ENCODE measurements around the gene DOCK2. TPM values are rescaled to one million over a fixed set of nuclear protein-coding genes. Genes with fewer than 3 reads are reported as not detected.
"Not testable (repeated sequence)": the region's sequence is repeated elsewhere in the genome, so short reads cannot be mapped to it uniquely, and the experiment has no call there.

Gene DOCK2
- total RNA-seq, 2 experiments from 2014 or later = 248 to 270 TPM

GRCh38 chr5:169817031-169817430 is 180.0 kb downstream of the DOCK2 start:
- POLR2A ChIA-PET = no interaction called here
- peaks cover 85% of the 10 kb centered on the region for H3K36me3 Mint-ChIP-seq (ENCODE audit: low read depth)
- no peak overlapping the region for H3K27ac Mint-ChIP-seq
- no peaks in the 10 kb centered on the region for H3K27me3 Mint-ChIP-seq
- H3K4me3 Mint-ChIP-seq = no peak overlapping the region
- CTCF ChIA-PET = no interaction called here
- peaks cover 3% of the 10 kb centered on the region for H3K9me3 Mint-ChIP-seq
- DNase-seq = no peak
- no peaks in the 10 kb centered on the region for H3K4me1 Mint-ChIP-seq

DNA sequence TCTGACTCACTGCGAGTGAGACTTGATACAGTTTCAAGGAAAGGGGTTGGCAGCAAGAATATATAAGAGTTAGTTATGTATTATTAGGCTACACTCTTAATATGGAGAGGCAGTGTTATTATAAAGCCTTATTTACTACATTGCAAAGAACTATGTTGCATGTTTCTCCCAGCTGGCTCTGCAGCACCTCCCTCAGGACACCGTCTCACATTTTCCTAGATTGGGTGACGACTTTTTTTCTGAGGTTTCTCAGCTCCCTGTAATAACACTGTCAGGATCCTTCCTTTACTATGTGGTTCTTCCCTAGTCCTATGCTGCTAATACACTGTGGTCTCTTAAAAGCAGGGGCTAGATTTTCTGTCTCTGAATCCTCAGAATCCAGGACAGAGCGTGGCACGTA is 189.5 kb downstream of the DOCK2 start:
- Mint-ChIP-seq H3K9me3 (peaks cover 6% of the 10 kb centered on the region), H3K27ac (no peak overlapping the region), H3K4me3 (no peak overlapping the region), H3K4me1 (peaks cover 4% of the 10 kb centered on the region), H3K36me3 (ENCODE audit: low read depth) (peaks cover 43% of the 10 kb centered on the region), H3K27me3 (no peaks in the 10 kb centered on the region)
- no peak for DNase-seq
- CTCF ChIA-PET = no interaction called here
- POLR2A ChIA-PET = no interaction called here

- CTCF ChIA-PET = no interaction called here
- Mint-ChIP-seq H3K4me3 (no peak overlapping the region), H3K36me3 (ENCODE audit: low read depth) (peaks cover 42% of the 10 kb centered on the region), H3K4me1 (peaks cover 14% of the 10 kb centered on the region), H3K9me3 (no peaks in the 10 kb centered on the region), H3K27me3 (no peaks in the 10 kb centered on the region), H3K27ac (no peak overlapping the region)
- DNase-seq = no peak
- POLR2A ChIA-PET = no interaction called here
Measured at GRCh38 chr5:169827769-169828168, 190.7 kb downstream of the DOCK2 start.

DNA sequence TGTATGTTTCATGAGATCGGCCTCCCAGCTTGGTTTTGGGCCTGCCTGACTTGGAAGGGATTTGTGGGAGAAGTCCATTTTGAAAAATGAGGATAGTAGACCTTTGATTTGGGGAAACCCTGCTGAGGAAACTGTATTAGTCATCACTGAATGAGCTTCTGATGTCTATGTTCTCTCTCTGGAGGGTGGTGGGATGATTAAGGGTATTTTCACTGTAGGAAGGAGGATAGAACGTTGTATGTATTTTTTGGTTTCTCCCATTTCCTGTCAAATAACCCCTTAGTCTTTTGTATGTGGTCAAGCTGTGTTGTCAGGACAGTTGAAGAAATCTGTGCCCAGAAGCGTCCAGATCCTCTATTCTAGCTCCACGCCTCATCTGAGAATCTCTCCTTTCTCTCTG is 191.3 kb downstream of the DOCK2 start:
- H3K9me3 Mint-ChIP-seq = no peaks in the 10 kb centered on the region
- peaks cover 20% of the 10 kb centered on the region for H3K4me1 Mint-ChIP-seq
- peaks cover 42% of the 10 kb centered on the region for H3K36me3 Mint-ChIP-seq (ENCODE audit: low read depth)
- POLR2A ChIA-PET = no interaction called here
- DNase-seq = no peak
- CTCF ChIA-PET = no interaction called here
- H3K4me3 Mint-ChIP-seq = no peak overlapping the region
- H3K27me3 Mint-ChIP-seq = no peaks in the 10 kb centered on the region
- no peak overlapping the region for H3K27ac Mint-ChIP-seq

GRCh38 chr5:169831331-169831730 is 194.3 kb downstream of the DOCK2 start:
- no peak overlapping the region for H3K27ac Mint-ChIP-seq
- peaks cover 29% of the 10 kb centered on the region for H3K4me1 Mint-ChIP-seq
- H3K9me3 Mint-ChIP-seq = no peaks in the 10 kb centered on the region
- no peak for DNase-seq
- no peak overlapping the region for H3K4me3 Mint-ChIP-seq
- POLR2A ChIA-PET = no interaction called here
- CTCF ChIA-PET = no interaction called here
- H3K36me3 Mint-ChIP-seq (ENCODE audit: low read depth) = peaks cover 35% of the 10 kb centered on the region
- no peaks in the 10 kb centered on the region for H3K27me3 Mint-ChIP-seq

GRCh38 chr5:169832304-169832703 is 195.2 kb downstream of the DOCK2 start:
- Mint-ChIP-seq H3K27me3 (no peaks in the 10 kb centered on the region), H3K4me3 (no peak overlapping the region), H3K9me3 (no peaks in the 10 kb centered on the region), H3K27ac (peak overlapping the region; percentile 16), H3K4me1 (peaks cover 37% of the 10 kb centered on the region), H3K36me3 (ENCODE audit: low read depth) (peaks cover 33% of the 10 kb centered on the region)
- DNase-seq = no peak
- ChIA-PET CTCF (no interaction called here), POLR2A (no interaction called here)

- H3K4me1 Mint-ChIP-seq = peaks cover 42% of the 10 kb centered on the region
- ChIA-PET POLR2A (no interaction called here), CTCF (no interaction called here)
- no peaks in the 10 kb centered on the region for H3K9me3 Mint-ChIP-seq
- DNase-seq = no peak
- H3K27ac Mint-ChIP-seq = peak overlapping the region; percentile 50
- H3K27me3 Mint-ChIP-seq = no peaks in the 10 kb centered on the region
- H3K4me3 Mint-ChIP-seq = no peak overlapping the region
- H3K36me3 Mint-ChIP-seq (ENCODE audit: low read depth) = peaks cover 34% of the 10 kb centered on the region
Measured at GRCh38 chr5:169832845-169833244, 195.8 kb downstream of the DOCK2 start.

- H3K9me3 Mint-ChIP-seq, POLR2A ChIA-PET, H3K4me3 Mint-ChIP-seq, H3K27me3 Mint-ChIP-seq, CTCF ChIA-PET: not testable (repeated sequence)
- Mint-ChIP-seq H3K4me1 (peaks cover 50% of the 10 kb centered on the region), H3K27ac (peak overlapping the region; percentile 50), H3K36me3 (ENCODE audit: low read depth) (peaks cover 41% of the 10 kb centered on the region)
- DNase-seq = peak; percentile 17
Measured at GRCh38 chr5:169833681-169834292, 196.7 kb downstream of the DOCK2 start.

- not testable (repeated sequence) for DNase-seq
- H3K36me3 Mint-ChIP-seq (ENCODE audit: low read depth) = peaks cover 44% of the 10 kb centered on the region
Measured at GRCh38 chr5:169834540-169834939, 197.5 kb downstream of the DOCK2 start.

GRCh38 chr5:169836835-169837536 is 199.9 kb downstream of the DOCK2 start:
- ChIA-PET CTCF (no interaction called here), POLR2A (no interaction called here)
- no peaks in the 10 kb centered on the region for H3K9me3 Mint-ChIP-seq
- H3K27ac Mint-ChIP-seq = no peak overlapping the region
- no peak overlapping the region for H3K4me3 Mint-ChIP-seq
- DNase-seq = no peak
- H3K4me1 Mint-ChIP-seq = peaks cover 45% of the 10 kb centered on the region
- H3K27me3 Mint-ChIP-seq = no peaks in the 10 kb centered on the region
- peaks cover 57% of the 10 kb centered on the region for H3K36me3 Mint-ChIP-seq (ENCODE audit: low read depth)

More at GRCh38 chr5:169834540-169834939, 197.5 kb downstream of the DOCK2 start:
- H3K9me3 Mint-ChIP-seq, H3K27me3 Mint-ChIP-seq, POLR2A ChIA-PET, CTCF ChIA-PET, H3K4me3 Mint-ChIP-seq: not testable (repeated sequence)
- peaks cover 51% of the 10 kb centered on the region for H3K4me1 Mint-ChIP-seq
- H3K27ac Mint-ChIP-seq = peak overlapping the region; percentile 24

GRCh38 chr5:169837686-169838085 is 200.6 kb downstream of the DOCK2 start:
- Mint-ChIP-seq H3K36me3 (ENCODE audit: low read depth) (peaks cover 58% of the 10 kb centered on the region), H3K4me3 (no peak overlapping the region)

DNA sequence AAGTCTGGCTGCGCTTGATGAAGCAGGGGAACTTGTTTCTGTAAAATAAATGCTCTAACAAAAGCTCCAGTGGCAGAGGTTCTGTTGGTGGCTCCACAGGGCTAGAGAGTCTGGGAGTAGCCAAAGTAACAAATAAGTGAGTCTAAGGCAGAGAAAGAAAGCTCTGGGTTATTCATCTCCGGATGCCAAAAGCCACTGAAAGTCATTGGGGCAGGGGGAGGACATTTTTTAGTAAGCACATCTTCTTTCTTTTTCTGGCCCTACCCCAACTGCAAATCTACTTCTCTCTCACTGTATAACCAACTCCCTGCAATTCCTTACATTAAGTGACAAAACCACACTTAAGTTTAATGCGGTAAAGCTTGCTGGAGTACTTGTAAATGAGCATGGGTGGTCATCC is 201.6 kb downstream of the DOCK2 start:
- H3K4me3 Mint-ChIP-seq = no peak overlapping the region
- peaks cover 57% of the 10 kb centered on the region for H3K36me3 Mint-ChIP-seq (ENCODE audit: low read depth)
- H3K4me1 Mint-ChIP-seq = peaks cover 29% of the 10 kb centered on the region
- peak overlapping the region; percentile 36 for H3K27ac Mint-ChIP-seq
- H3K27me3 Mint-ChIP-seq = no peaks in the 10 kb centered on the region
- POLR2A ChIA-PET = no interaction called here
- DNase-seq = no peak
- H3K9me3 Mint-ChIP-seq = no peaks in the 10 kb centered on the region
- CTCF ChIA-PET = no interaction called here

More at GRCh38 chr5:169837686-169838085, 200.6 kb downstream of the DOCK2 start:
- H3K27ac Mint-ChIP-seq = no peak overlapping the region
- DNase-seq = no peak
- ChIA-PET CTCF (interaction anchor here (0.5 kb wide), 1 partner anchor 104 kb away, joined by 3 read pairs; no protein-coding TSS in a partner anchor), POLR2A (no interaction called here)
- peaks cover 39% of the 10 kb centered on the region for H3K4me1 Mint-ChIP-seq
- no peaks in the 10 kb centered on the region for H3K9me3 Mint-ChIP-seq
- no peaks in the 10 kb centered on the region for H3K27me3 Mint-ChIP-seq

GRCh38 chr5:169840405-169840804 is 203.3 kb downstream of the DOCK2 start:
- Mint-ChIP-seq H3K9me3 (no peaks in the 10 kb centered on the region), H3K27me3 (no peaks in the 10 kb centered on the region), H3K27ac (no peak overlapping the region), H3K36me3 (ENCODE audit: low read depth) (peaks cover 68% of the 10 kb centered on the region), H3K4me1 (peaks cover 25% of the 10 kb centered on the region), H3K4me3 (no peak overlapping the region)
- no peak for DNase-seq
- CTCF ChIA-PET = no interaction called here
- POLR2A ChIA-PET = interaction anchor here (0.7 kb wide), 1 partner anchor 203 kb away, joined by 3 read pairs; the partner anchor contains the start of gene DOCK2

DNA sequence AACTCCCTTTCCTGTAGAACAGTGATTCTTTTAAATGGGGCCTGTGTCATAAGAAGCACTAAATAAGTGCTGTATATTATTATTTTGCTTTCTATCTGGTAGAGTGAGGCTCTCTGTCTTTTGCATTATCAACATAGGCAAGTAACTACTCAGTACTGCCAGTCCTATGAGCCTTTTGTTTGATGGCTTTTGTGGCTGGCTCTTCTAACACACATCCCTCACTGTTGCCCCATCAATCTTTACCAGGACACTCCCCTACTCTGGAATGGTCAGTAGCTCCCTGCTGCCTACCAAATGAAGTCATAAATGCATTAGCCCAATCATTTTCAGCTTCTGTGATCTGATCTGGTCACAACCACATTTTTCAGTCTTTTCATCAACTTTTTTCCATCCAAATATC is 205.6 kb downstream of the DOCK2 start:
- ChIA-PET POLR2A (no interaction called here), CTCF (no interaction called here)
- no peak for DNase-seq
- H3K27me3 Mint-ChIP-seq = no peaks in the 10 kb centered on the region
- peaks cover 14% of the 10 kb centered on the region for H3K4me1 Mint-ChIP-seq
- H3K9me3 Mint-ChIP-seq = no peaks in the 10 kb centered on the region
- peaks cover 83% of the 10 kb centered on the region for H3K36me3 Mint-ChIP-seq (ENCODE audit: low read depth)
- no peak overlapping the region for H3K27ac Mint-ChIP-seq
- no peak overlapping the region for H3K4me3 Mint-ChIP-seq

Data from activated CD4-positive, alpha-beta memory T cell treated with anti-CD3 and anti-CD28 coated beads, Interleukin-2, amount 10 ng/mL, durations not matched to agents 7 days and 5 days (primary cell).